Parathyroid adenoma (tissue), 2 donors: ENCODE data around the gene ZNF581.

Experiments
- H2AFZ ChIP-seq: fragments of 300-600 bp; sonication (generic); one replicate; pipeline ENCODE4 v1.7.0; 2017; ENCODE audit warnings: antibody characterized with exemption, mild to moderate bottlenecking
- H3K27ac ChIP-seq: fragments of 300-600 bp; sonication (generic); one replicate; pipeline ENCODE4 v1.7.0; 2017
- H3K27me3 ChIP-seq: fragments of 300-600 bp; sonication (generic); one replicate; pipeline ENCODE4 v1.7.0; 2017; ENCODE audit warnings: low read length; ENCODE audit not compliant: control insufficient read depth, insufficient read depth
- H3K36me3 ChIP-seq: fragments of 300-600 bp; sonication (generic); one replicate; pipeline ENCODE4 v1.7.0; 2017; ENCODE audit warnings: low read length; ENCODE audit not compliant: control insufficient read depth, insufficient read depth
- H3K4me1 ChIP-seq: fragments of 300-600 bp; sonication (generic); one replicate; pipeline ENCODE4 v1.7.0; 2017; ENCODE audit warnings: control low read depth
- H3K4me2 ChIP-seq: fragments of 300-600 bp; sonication (generic); one replicate; pipeline ENCODE4 v1.7.0; 2017; ENCODE audit warnings: low read length
- H3K4me3 ChIP-seq: fragments of 300-600 bp; sonication (generic); one replicate; pipeline ENCODE4 v1.7.0; 2017; ENCODE audit warnings: low read depth, low read length
- H3K79me2 ChIP-seq: fragments of 300-600 bp; sonication (generic); one replicate; pipeline ENCODE4 v1.7.0; 2017; ENCODE audit warnings: control low read depth
- H3K9ac ChIP-seq: fragments of 300-600 bp; sonication (generic); one replicate; pipeline ENCODE4 v1.7.0; 2017; ENCODE audit warnings: mild to moderate bottlenecking
- H3K9me3 ChIP-seq: fragments of 300-600 bp; sonication (generic); one replicate; pipeline ENCODE4 v1.7.0; 2017; ENCODE audit warnings: low read length; ENCODE audit not compliant: control insufficient read depth
- TF ChIP-seq, protein P1 (sequence below): fragments of 300-600 bp; sonication (generic); IDR thresholded peaks from one replicate; pipeline ENCODE4 v1.7.0; 2017; ENCODE audit warnings: antibody characterized with exemption, mild to moderate bottlenecking
- donor health status: primary hyperparathyroidism.

ZNF581 gene

GRCh38 chr19:55683449-55684261 lies 40.2 kb downstream of the ZNF581 start:
- no peak overlapping the region for H3K9ac ChIP-seq
- no peaks in the 10 kb centered on the region for H3K36me3 ChIP-seq
- no peaks in the 10 kb centered on the region for H3K9me3 ChIP-seq
- peaks cover 17% of the 10 kb centered on the region for H3K4me1 ChIP-seq
- H3K79me2 ChIP-seq: peaks cover 74% of the 10 kb centered on the region
- no peaks in the 10 kb centered on the region for H3K27me3 ChIP-seq
- H2AFZ ChIP-seq: no peak overlapping the region
- peak overlapping the region; percentile 37 for H3K4me2 ChIP-seq
- no peak overlapping the region for H3K27ac ChIP-seq
- TF ChIP-seq, protein P1, sequence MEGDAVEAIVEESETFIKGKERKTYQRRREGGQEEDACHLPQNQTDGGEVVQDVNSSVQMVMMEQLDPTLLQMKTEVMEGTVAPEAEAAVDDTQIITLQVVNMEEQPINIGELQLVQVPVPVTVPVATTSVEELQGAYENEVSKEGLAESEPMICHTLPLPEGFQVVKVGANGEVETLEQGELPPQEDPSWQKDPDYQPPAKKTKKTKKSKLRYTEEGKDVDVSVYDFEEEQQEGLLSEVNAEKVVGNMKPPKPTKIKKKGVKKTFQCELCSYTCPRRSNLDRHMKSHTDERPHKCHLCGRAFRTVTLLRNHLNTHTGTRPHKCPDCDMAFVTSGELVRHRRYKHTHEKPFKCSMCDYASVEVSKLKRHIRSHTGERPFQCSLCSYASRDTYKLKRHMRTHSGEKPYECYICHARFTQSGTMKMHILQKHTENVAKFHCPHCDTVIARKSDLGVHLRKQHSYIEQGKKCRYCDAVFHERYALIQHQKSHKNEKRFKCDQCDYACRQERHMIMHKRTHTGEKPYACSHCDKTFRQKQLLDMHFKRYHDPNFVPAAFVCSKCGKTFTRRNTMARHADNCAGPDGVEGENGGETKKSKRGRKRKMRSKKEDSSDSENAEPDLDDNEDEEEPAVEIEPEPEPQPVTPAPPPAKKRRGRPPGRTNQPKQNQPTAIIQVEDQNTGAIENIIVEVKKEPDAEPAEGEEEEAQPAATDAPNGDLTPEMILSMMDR: no peak
- no peak overlapping the region for H3K4me3 ChIP-seq

DNA sequence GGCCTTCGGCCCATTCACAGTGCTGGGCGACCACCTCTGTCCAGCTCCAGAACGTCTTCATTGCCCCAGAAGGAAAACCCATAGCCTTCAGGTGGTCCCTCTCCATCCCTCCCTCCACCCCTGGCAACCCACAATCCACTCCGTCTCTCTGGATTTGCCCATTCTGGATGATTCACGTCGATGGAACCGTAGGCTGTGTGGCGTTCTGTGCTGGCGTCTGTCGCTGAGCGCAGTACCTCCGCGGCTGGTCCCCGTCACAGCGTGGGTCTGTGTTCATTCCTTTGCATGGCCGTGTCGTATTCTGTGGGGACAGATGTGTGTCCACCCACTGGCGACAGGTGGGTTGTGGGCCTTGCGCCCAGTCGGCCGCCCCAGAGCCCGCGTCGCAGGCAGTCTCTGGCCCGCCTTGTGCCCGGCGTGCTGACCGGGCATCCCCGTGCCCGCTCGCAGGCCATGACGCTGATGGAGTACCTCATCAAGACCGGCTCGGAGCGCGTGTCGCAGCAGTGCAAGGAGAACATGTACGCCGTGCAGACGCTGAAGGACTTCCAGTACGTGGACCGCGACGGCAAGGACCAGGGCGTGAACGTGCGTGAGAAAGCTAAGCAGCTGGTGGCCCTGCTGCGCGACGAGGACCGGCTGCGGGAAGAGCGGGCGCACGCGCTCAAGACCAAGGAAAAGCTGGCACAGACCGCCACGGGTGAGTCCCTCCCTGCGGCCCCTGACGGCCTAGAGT lies 41.7 kb downstream of the ZNF581 start:
- Histone ChIP-seq H3K9me3 (no peaks in the 10 kb centered on the region), H3K79me2 (peaks cover 66% of the 10 kb centered on the region), H3K36me3 (no peaks in the 10 kb centered on the region), H3K4me1 (peaks cover 8% of the 10 kb centered on the region), H3K9ac (no peak overlapping the region), H3K27ac (no peak overlapping the region), H3K27me3 (no peaks in the 10 kb centered on the region), H3K4me2 (no peak overlapping the region), H3K4me3 (no peak overlapping the region), H2AFZ (no peak overlapping the region)
- TF ChIP-seq, protein P1: no peak

DNA sequence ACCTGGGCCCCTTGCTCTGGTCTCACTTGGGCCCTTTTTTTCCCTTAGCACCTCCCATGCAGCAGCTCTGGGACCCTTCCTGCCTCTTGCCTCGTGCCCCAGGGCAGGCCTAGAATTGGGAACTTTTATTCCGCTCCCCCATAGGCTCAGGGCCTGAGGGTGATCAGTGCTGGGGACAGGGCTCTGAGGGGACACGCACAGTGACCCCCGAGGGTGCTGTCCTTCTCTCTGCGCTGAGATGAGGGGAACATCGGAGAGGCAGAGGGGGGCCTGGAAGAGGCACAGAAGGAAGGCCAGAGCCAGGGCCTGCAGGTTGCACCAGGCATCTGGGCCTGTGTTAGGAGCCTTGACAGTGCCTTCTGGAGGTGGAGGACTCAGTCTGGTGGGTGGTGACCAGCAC lies 42.3 kb downstream of the ZNF581 start:
- H3K36me3 ChIP-seq: no peaks in the 10 kb centered on the region
- H3K4me2 ChIP-seq: no peak overlapping the region
- H3K4me3 ChIP-seq: no peak overlapping the region
- H2AFZ ChIP-seq: no peak overlapping the region
- H3K4me1 ChIP-seq: peaks cover 10% of the 10 kb centered on the region
- TF ChIP-seq, protein P1: no peak
- no peaks in the 10 kb centered on the region for H3K9me3 ChIP-seq
- H3K27ac ChIP-seq: no peak overlapping the region
- H3K79me2 ChIP-seq: peaks cover 63% of the 10 kb centered on the region
- no peaks in the 10 kb centered on the region for H3K27me3 ChIP-seq
- no peak overlapping the region for H3K9ac ChIP-seq

DNA sequence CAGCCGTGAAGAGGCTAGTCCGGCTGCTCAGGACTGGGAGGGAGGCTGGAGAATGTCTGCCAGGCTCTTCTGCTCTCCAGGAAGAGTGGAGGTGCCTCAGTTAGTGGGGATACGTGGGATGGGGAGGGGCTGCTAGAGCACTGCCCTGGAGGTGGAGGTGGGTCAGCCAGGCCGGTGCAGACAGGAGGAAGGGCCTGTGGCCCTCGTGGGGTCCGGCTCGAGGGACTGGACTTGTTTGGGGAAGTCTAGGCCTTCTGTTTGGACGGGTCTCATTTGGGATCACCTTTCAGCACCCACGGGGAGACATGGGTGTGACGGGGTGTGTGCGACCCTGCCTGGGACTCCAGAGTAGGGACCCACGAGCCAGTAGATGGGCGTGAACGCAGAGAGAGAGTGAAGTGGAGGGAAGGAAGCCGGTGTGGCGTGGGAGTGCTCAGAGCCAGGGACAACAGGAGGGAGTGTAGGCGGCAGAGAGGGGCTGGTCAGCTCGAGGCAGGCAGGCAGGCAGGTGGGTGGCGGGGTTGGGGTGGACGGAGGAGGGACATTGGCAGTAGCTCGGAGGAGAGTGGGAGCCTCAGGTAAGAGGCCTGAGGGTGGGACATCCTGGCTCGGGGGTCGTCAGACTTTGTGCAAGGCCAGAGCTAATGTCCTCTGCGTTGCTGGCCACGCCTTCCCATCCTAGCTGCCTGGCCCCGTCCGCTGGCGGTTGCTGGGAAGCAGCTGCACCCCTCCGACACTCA lies 43.0 kb downstream of the ZNF581 start:
- H3K36me3 ChIP-seq: no peaks in the 10 kb centered on the region
- TF ChIP-seq, protein P1: no peak
- H2AFZ ChIP-seq: no peak overlapping the region
- no peak overlapping the region for H3K4me2 ChIP-seq
- no peak overlapping the region for H3K4me3 ChIP-seq
- no peaks in the 10 kb centered on the region for H3K9me3 ChIP-seq
- no peaks in the 10 kb centered on the region for H3K27me3 ChIP-seq
- peaks cover 10% of the 10 kb centered on the region for H3K4me1 ChIP-seq
- H3K27ac ChIP-seq: no peak overlapping the region
- no peak overlapping the region for H3K9ac ChIP-seq
- peaks cover 59% of the 10 kb centered on the region for H3K79me2 ChIP-seq
